Measurements from ENCODE around the gene C20orf202.

Gene C20orf202

GRCh38 chr20:1202762-1203504 is at the start of gene C20orf202:
C20orf202 (plus strand) TSS chr20:1203454; CDS start chr20:1203586, 132 bp downstream.
- DNase-seq: no peak

- DNase-seq: no peak
These were observed 49.0 kb upstream of the C20orf202 start for GRCh38 chr20:1154226-1154625.

- DNase-seq: no peak
These were observed 48.6 kb upstream of the C20orf202 start for GRCh38 chr20:1154691-1155090.

GRCh38 chr20:1155342-1155741 is 47.9 kb upstream of the C20orf202 start:
- DNase-seq: no peak

GRCh38 chr20:1160496-1160895 is 42.8 kb upstream of the C20orf202 start:
- DNase-seq: no peak

GRCh38 chr20:1160991-1161390 is 42.3 kb upstream of the C20orf202 start:
- no peak for DNase-seq

- DNase-seq: no peak
These were observed 40.1 kb upstream of the C20orf202 start for GRCh38 chr20:1163105-1163504.

GRCh38 chr20:1163653-1164052 is 39.6 kb upstream of the C20orf202 start:
- DNase-seq: no peak

- DNase-seq: no peak
These were observed 38.4 kb upstream of the C20orf202 start for GRCh38 chr20:1164871-1165270.

- DNase-seq: no peak
These were observed 37.7 kb upstream of the C20orf202 start for GRCh38 chr20:1165521-1165920.

GRCh38 chr20:1165941-1166340 is 37.3 kb upstream of the C20orf202 start:
- DNase-seq: no peak

- no peak for DNase-seq
These were observed 36.1 kb upstream of the C20orf202 start for GRCh38 chr20:1166948-1167720.

GRCh38 chr20:1169224-1169623 is 34.0 kb upstream of the C20orf202 start:
- DNase-seq: no peak

- DNase-seq: no peak
These were observed 31.7 kb upstream of the C20orf202 start for GRCh38 chr20:1171461-1172093.

GRCh38 chr20:1173698-1174097 is 29.6 kb upstream of the C20orf202 start:
- no peak for DNase-seq

- DNase-seq: no peak
These were observed 28.5 kb upstream of the C20orf202 start for GRCh38 chr20:1174787-1175186.

- DNase-seq: no peak
These were observed 25.6 kb upstream of the C20orf202 start for GRCh38 chr20:1177680-1178079.

- DNase-seq: no peak
These were observed 25.2 kb upstream of the C20orf202 start for GRCh38 chr20:1178103-1178502.

GRCh38 chr20:1178623-1179022 is 24.6 kb upstream of the C20orf202 start:
- no peak for DNase-seq

- DNase-seq: no peak
These were observed 22.3 kb upstream of the C20orf202 start for GRCh38 chr20:1180949-1181348.

- no peak for DNase-seq
These were observed 21.1 kb upstream of the C20orf202 start for GRCh38 chr20:1182106-1182505.

GRCh38 chr20:1183153-1183552 is 20.1 kb upstream of the C20orf202 start:
- no peak for DNase-seq

- DNase-seq: no peak
These were observed 19.0 kb upstream of the C20orf202 start for GRCh38 chr20:1184260-1184637.
